Astrocyte (in vitro differentiated cells and primary cell): ENCODE data around the gene KCNJ18.
"Not testable (repeated sequence)": the region's sequence is repeated elsewhere in the genome, so short reads cannot be mapped to it uniquely, and the experiment has no call there.

Experiments
- CTCF ChIP-seq: IDR thresholded peaks from 2 replicates; pipeline ENCODE4 v1.5.1; 2011; ENCODE audit warnings: low read depth, mild to moderate bottlenecking, inconsistent platforms, low read length, moderate library complexity; ENCODE audit not compliant: insufficient read depth
- EZH2 ChIP-seq: IDR thresholded peaks from 2 replicates; pipeline ENCODE4 v1.6.1; 2012; ENCODE audit warnings: mild to moderate bottlenecking, low read length, inconsistent platforms; ENCODE audit not compliant: insufficient read depth

GRCh38 chr17:21681576-21681975 lies 10.7 kb upstream of the KCNJ18 start:
- not testable (repeated sequence) for TF ChIP-seq CTCF, EZH2
